Measurements from ENCODE around the gene CCDC9.
"Not testable (repeated sequence)": the region's sequence is repeated elsewhere in the genome, so short reads cannot be mapped to it uniquely, and the experiment has no call there.

Gene CCDC9

GRCh38 chr19:47261946-47262793, 5.8 kb downstream of the CCDC9 start:
- not testable (repeated sequence) for DNase-seq

GRCh38 chr19:47264629-47265028, 8.3 kb downstream of the CCDC9 start:
- no peak for DNase-seq

- no peak for DNase-seq
Observed at GRCh38 chr19:47266401-47266941, 10.1 kb downstream of the CCDC9 start.

GRCh38 chr19:47267350-47267759, 11.0 kb downstream of the CCDC9 start:
- no peak for DNase-seq

GRCh38 chr19:47268028-47268427, 11.7 kb downstream of the CCDC9 start:
- no peak for DNase-seq

GRCh38 chr19:47269596-47269995, 13.3 kb downstream of the CCDC9 start:
- no peak for DNase-seq

- no peak for DNase-seq
Observed at GRCh38 chr19:47270408-47270807, 14.1 kb downstream of the CCDC9 start.

- no peak for DNase-seq
Observed at GRCh38 chr19:47271949-47272348, 15.6 kb downstream of the CCDC9 start.

- no peak for DNase-seq
Observed at GRCh38 chr19:47272448-47273312, 16.4 kb downstream of the CCDC9 start.

GRCh38 chr19:47273313-47274070, 17.2 kb downstream of the CCDC9 start:
- DNase-seq = peak; percentile 76

- peak; percentile 88 for DNase-seq
Observed at GRCh38 chr19:47274071-47274890, 18.0 kb downstream of the CCDC9 start, which contains the start of gene INAFM1. INAFM1 (plus strand) TSS chr19:47274885; CDS start chr19:47274920, 35 bp downstream.

GRCh38 chr19:47274891-47275761, 18.8 kb downstream of the CCDC9 start:
- no peak for DNase-seq

- no peak for DNase-seq
Observed at GRCh38 chr19:47275791-47276461, 19.6 kb downstream of the CCDC9 start.

- not testable (repeated sequence) for DNase-seq
Observed at GRCh38 chr19:47276513-47276912, 20.2 kb downstream of the CCDC9 start.

- no peak for DNase-seq
Observed at GRCh38 chr19:47280183-47280797, 24.0 kb downstream of the CCDC9 start.

- no peak for DNase-seq
Observed at GRCh38 chr19:47283405-47284059, 27.2 kb downstream of the CCDC9 start.

- peak; percentile 20 for DNase-seq
Observed at GRCh38 chr19:47284324-47284899, 28.1 kb downstream of the CCDC9 start.

- DNase-seq = peak; percentile 87
Observed at GRCh38 chr19:47296036-47296435, 39.7 kb downstream of the CCDC9 start.

GRCh38 chr19:47300867-47301266, 44.5 kb downstream of the CCDC9 start:
- DNase-seq = not testable (repeated sequence)
